Activated CD4-positive, alpha-beta T cell treated with anti-CD3 and anti-CD28 coated beads for 36 hours (primary cell): ENCODE data around the gene PPP3CA. TPM values are rescaled to one million over a fixed set of nuclear protein-coding genes. Genes with fewer than 3 reads are reported as not detected.

ENCODE experiments used
- ATAC-seq: fragments of 200-7000 bp; cut with Tn5 transposase; one replicate; pipeline ENCODE4 v1.10.0; 2021; ENCODE audit warnings: mild to moderate bottlenecking, moderate library complexity
- CTCF ChIA-PET: fragments of 350-600 bp; sonication (Branson Sonifier 250); formaldehyde crosslinking; loops from one replicate; lab custom pipeline; 2021; ENCODE audit warnings: antibody characterized with exemption; lab: Charles Lee
- POLR2A ChIA-PET: fragments of 350-600 bp; sonication (Branson Sonifier 250); formaldehyde crosslinking; loops from one replicate; lab custom pipeline; 2021; ENCODE audit warnings: antibody characterized with exemption, inconsistent platforms; lab: Charles Lee
- DNase-seq: peaks from one replicate; pipeline ENCODE4 v3.0.0-alpha.2; 2020
- H3K27ac Mint-ChIP-seq: one replicate; pipeline ENCODE4 v1.8.0; 2021; ENCODE audit warnings: mixed read lengths
- H3K27me3 Mint-ChIP-seq: one replicate; pipeline ENCODE4 v1.8.0; 2021; ENCODE audit warnings: mixed read lengths
- H3K36me3 Mint-ChIP-seq: one replicate; pipeline ENCODE4 v1.8.0; 2021; ENCODE audit warnings: low read depth, mixed read lengths
- H3K4me1 Mint-ChIP-seq: one replicate; pipeline ENCODE4 v1.8.0; 2021; ENCODE audit warnings: mixed read lengths
- H3K4me3 Mint-ChIP-seq: one replicate; pipeline ENCODE4 v1.8.0; 2021; ENCODE audit warnings: mild to moderate bottlenecking, moderate library complexity, mixed read lengths
- H3K9me3 Mint-ChIP-seq: one replicate; pipeline ENCODE4 v1.8.0; 2021; ENCODE audit warnings: low read depth, mixed read lengths
- intact Hi-C, 2 experiments: fragments of 100-400 bp; cut with DNase I in 1 of 2; cut with micrococcal nuclease in 1 of 2; formaldehyde crosslinking; loops; one replicate each; pipeline versions ENCODE4 v1.14.2 to v1.15.1; 2022 to 2024; cut with DNase I, micrococcal nuclease
- total RNA-seq, 2 experiments: library from RNA; stranded (reverse); gene quantifications; one replicate each; pipeline ENCODE4 v1.2.3, GENCODE V29; 2021

PPP3CA gene
- total RNA-seq, 2 experiments from 2014 or later, result 7.6 to 8.3 TPM

GRCh38 chr4:101286663-101287062, 60.7 kb downstream of the PPP3CA start:
- Mint-ChIP-seq H3K4me1 (peaks cover 51% of the 10 kb centered on the region), H3K4me3 (no peak overlapping the region), H3K9me3 (no peaks in the 10 kb centered on the region), H3K27ac (no peak overlapping the region), H3K36me3 (no peaks in the 10 kb centered on the region), H3K27me3 (no peaks in the 10 kb centered on the region)
- CTCF ChIA-PET, result interaction anchor here (1.3 kb wide), 1 partner anchor 9 kb away, joined by 3 read pairs; no protein-coding TSS in a partner anchor
- POLR2A ChIA-PET, result no interaction called here
- intact Hi-C loops, result no loop called here
- DNase-seq, result no peak
- no peak for ATAC-seq

- DNase-seq, result no peak
- Mint-ChIP-seq H3K9me3 (no peaks in the 10 kb centered on the region), H3K27ac (no peak overlapping the region), H3K4me3 (no peak overlapping the region), H3K36me3 (no peaks in the 10 kb centered on the region), H3K27me3 (no peaks in the 10 kb centered on the region), H3K4me1 (peaks cover 51% of the 10 kb centered on the region)
- no peak for ATAC-seq
- POLR2A ChIA-PET, result no interaction called here
- intact Hi-C loops, result no loop called here
- CTCF ChIA-PET, result no interaction called here
Observed at GRCh38 chr4:101285985-101286384, 61.3 kb downstream of the PPP3CA start.

GRCh38 chr4:101284546-101284945, 62.8 kb downstream of the PPP3CA start:
- ATAC-seq, result no peak
- H3K4me3 Mint-ChIP-seq, result no peak overlapping the region
- H3K36me3 Mint-ChIP-seq, result no peaks in the 10 kb centered on the region
- intact Hi-C loops, result no loop called here
- H3K27ac Mint-ChIP-seq, result no peak overlapping the region
- ChIA-PET CTCF (no interaction called here), POLR2A (no interaction called here)
- no peak for DNase-seq
- H3K4me1 Mint-ChIP-seq, result peaks cover 50% of the 10 kb centered on the region
- no peaks in the 10 kb centered on the region for H3K27me3 Mint-ChIP-seq
- H3K9me3 Mint-ChIP-seq, result no peaks in the 10 kb centered on the region

GRCh38 chr4:101283434-101283833, 63.9 kb downstream of the PPP3CA start:
- DNase-seq (no peak), ATAC-seq (no peak)
- Mint-ChIP-seq H3K27ac (no peak overlapping the region), H3K36me3 (no peaks in the 10 kb centered on the region), H3K27me3 (no peaks in the 10 kb centered on the region), H3K4me1 (peaks cover 50% of the 10 kb centered on the region), H3K9me3 (no peaks in the 10 kb centered on the region), H3K4me3 (no peak overlapping the region)
- ChIA-PET POLR2A (no interaction called here), CTCF (interaction anchor here (1.4 kb wide), 1 partner anchor 9 kb away, joined by 3 read pairs; no protein-coding TSS in a partner anchor)
- intact Hi-C loops, result loop anchor here in 1 of 2 experiments (1.0 kb wide), 1 partner anchor 47 kb away; no protein-coding TSS in a partner anchor

GRCh38 chr4:101282076-101282844, 65.1 kb downstream of the PPP3CA start:
- CTCF ChIA-PET, result interaction anchor here (0.5 to 0.6 kb wide), 2 partner anchors 300 to 1189 kb away, joined by 3 read pairs; no protein-coding TSS in a partner anchor
- POLR2A ChIA-PET, result no interaction called here

DNA sequence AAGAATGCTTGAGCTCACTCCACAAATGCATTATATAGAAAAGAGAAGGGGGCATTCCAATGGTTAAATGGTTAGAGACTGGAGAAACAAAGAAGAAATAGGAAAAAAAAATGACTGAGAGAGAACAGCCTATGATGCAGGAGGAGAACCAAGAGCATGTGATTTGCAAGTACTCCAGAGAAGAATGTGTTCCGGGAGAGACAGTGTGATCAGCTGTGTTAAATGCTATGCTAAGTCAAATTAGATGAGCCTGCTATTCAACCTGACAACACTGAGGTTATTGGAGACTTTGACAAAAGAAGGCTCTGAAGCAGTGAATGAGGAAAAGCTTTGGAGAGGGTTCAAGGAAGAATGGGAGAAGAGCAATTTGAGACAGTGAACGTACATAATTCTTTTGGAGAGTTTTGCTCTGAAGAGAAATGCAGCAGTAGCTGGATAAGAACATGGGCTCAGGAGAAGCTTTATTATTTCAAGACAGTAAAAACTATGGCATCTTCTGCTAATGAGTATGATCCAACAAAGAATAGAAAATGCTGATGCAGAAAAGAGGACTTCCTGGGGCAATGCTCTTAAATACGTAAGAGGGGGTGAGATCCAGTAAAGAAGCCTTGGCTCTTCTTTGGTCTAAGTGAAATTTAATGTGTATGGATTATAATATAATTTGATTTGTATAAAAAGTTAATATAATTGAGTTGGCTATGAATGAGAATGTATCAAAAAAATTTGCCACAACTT, 66.3 kb downstream of the PPP3CA start:
- Mint-ChIP-seq H3K4me3 (no peak overlapping the region), H3K27ac (no peak overlapping the region), H3K4me1 (peaks cover 44% of the 10 kb centered on the region), H3K27me3 (peaks cover 2% of the 10 kb centered on the region), H3K9me3 (no peaks in the 10 kb centered on the region), H3K36me3 (no peaks in the 10 kb centered on the region)
- no peak for ATAC-seq
- POLR2A ChIA-PET, result no interaction called here
- intact Hi-C loops, result no loop called here
- DNase-seq, result no peak
- CTCF ChIA-PET, result interaction anchor here (0.6 kb wide), 1 partner anchor 20 kb away, joined by 3 read pairs; no protein-coding TSS in a partner anchor

More at GRCh38 chr4:101282076-101282844, 65.1 kb downstream of the PPP3CA start:
- H3K27me3 Mint-ChIP-seq, result no peaks in the 10 kb centered on the region
- no peak overlapping the region for H3K4me3 Mint-ChIP-seq
- ATAC-seq (peak; percentile 82), DNase-seq (peak; percentile 68)
- H3K9me3 Mint-ChIP-seq, result no peaks in the 10 kb centered on the region
- no peak overlapping the region for H3K27ac Mint-ChIP-seq
- H3K4me1 Mint-ChIP-seq, result peaks cover 44% of the 10 kb centered on the region
- intact Hi-C loops, result no loop called here
- H3K36me3 Mint-ChIP-seq, result no peaks in the 10 kb centered on the region

GRCh38 chr4:101279377-101279871, 67.9 kb downstream of the PPP3CA start:
- H3K27me3 Mint-ChIP-seq, result peaks cover 2% of the 10 kb centered on the region
- ATAC-seq (peak; percentile 51), DNase-seq (peak; percentile 30)
- H3K4me1 Mint-ChIP-seq, result peaks cover 34% of the 10 kb centered on the region
- no peaks in the 10 kb centered on the region for H3K36me3 Mint-ChIP-seq
- ChIA-PET CTCF (interaction anchor here (1.1 kb wide), 1 partner anchor 1152 kb away, joined by 3 read pairs; no protein-coding TSS in a partner anchor), POLR2A (no interaction called here)
- no peak overlapping the region for H3K4me3 Mint-ChIP-seq
- H3K27ac Mint-ChIP-seq, result no peak overlapping the region
- intact Hi-C loops, result no loop called here
- no peaks in the 10 kb centered on the region for H3K9me3 Mint-ChIP-seq

DNA sequence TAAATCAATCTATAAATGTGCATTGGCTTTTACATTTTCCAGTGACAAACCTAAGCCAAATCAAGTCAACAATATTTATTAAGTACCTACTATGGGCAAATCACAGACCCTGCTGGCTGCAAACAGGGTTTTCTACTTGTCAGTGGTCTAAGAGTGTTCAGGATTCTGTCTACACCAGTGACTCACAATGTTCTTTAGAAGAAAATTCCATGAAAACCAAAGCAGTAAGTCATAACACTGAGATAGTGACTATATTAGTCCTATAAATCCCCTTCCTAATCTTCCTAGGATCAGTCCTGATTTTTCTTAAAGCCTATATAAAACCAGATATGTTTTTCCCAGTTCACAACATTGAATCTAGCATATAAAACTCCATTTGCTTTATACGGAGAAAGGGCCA, 69.7 kb downstream of the PPP3CA start:
- H3K36me3 Mint-ChIP-seq, result no peaks in the 10 kb centered on the region
- intact Hi-C loops, result no loop called here
- ChIA-PET CTCF (interaction anchor here (0.7 to 1.2 kb wide), 2 partner anchors 8 to 1551 kb away, joined by 3 read pairs; no protein-coding TSS in a partner anchor), POLR2A (no interaction called here)
- no peaks in the 10 kb centered on the region for H3K9me3 Mint-ChIP-seq
- H3K27me3 Mint-ChIP-seq, result peaks cover 2% of the 10 kb centered on the region
- H3K4me1 Mint-ChIP-seq, result peaks cover 22% of the 10 kb centered on the region
- no peak overlapping the region for H3K4me3 Mint-ChIP-seq
- no peak for DNase-seq
- no peak overlapping the region for H3K27ac Mint-ChIP-seq
- ATAC-seq, result no peak

DNA sequence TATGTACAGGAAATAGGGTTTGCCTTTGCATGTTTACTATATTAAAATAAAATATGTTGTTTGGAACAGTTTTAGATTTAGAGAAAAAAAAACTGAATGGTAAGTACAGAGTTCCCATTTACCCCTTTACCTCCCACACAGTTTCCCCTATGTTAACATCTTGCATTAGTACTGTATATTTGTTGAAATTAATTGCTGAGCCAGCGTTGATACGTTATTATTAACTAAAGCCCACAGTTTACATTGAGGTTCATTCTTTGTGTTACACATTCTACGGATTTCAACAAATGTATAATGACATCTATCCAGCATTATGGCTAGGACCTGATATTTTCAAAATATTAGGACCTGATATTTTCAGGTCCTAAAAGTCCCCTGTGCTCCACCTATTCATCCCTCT, 70.7 kb downstream of the PPP3CA start:
- peaks cover 12% of the 10 kb centered on the region for H3K4me1 Mint-ChIP-seq
- no peaks in the 10 kb centered on the region for H3K9me3 Mint-ChIP-seq
- no peak for ATAC-seq
- no peak overlapping the region for H3K27ac Mint-ChIP-seq
- intact Hi-C loops, result no loop called here
- DNase-seq, result no peak
- ChIA-PET CTCF (no interaction called here), POLR2A (no interaction called here)
- H3K27me3 Mint-ChIP-seq, result peaks cover 2% of the 10 kb centered on the region
- H3K36me3 Mint-ChIP-seq, result no peaks in the 10 kb centered on the region
- H3K4me3 Mint-ChIP-seq, result no peak overlapping the region

- Mint-ChIP-seq H3K36me3 (no peaks in the 10 kb centered on the region), H3K27me3 (peaks cover 2% of the 10 kb centered on the region), H3K4me1 (peaks cover 12% of the 10 kb centered on the region), H3K4me3 (no peak overlapping the region), H3K27ac (no peak overlapping the region), H3K9me3 (no peaks in the 10 kb centered on the region)
- POLR2A ChIA-PET, result interaction anchor here (0.6 to 0.7 kb wide), 2 partner anchors 767 to 1106 kb away, joined by 3 read pairs; no protein-coding TSS in a partner anchor
- ATAC-seq (no peak), DNase-seq (no peak)
- intact Hi-C loops, result no loop called here
- CTCF ChIA-PET, result interaction anchor here (0.6 to 0.8 kb wide), 2 partner anchors 168 to 261 kb away, joined by 3 to 4 read pairs; no protein-coding TSS in a partner anchor
Observed at GRCh38 chr4:101274888-101275752, 72.2 kb downstream of the PPP3CA start.

- H3K27me3 Mint-ChIP-seq, result no peaks in the 10 kb centered on the region
- no peak for ATAC-seq
- H3K4me3 Mint-ChIP-seq, result no peak overlapping the region
- ChIA-PET POLR2A (no interaction called here), CTCF (no interaction called here)
- peaks cover 2% of the 10 kb centered on the region for H3K4me1 Mint-ChIP-seq
- no peaks in the 10 kb centered on the region for H3K9me3 Mint-ChIP-seq
- no peaks in the 10 kb centered on the region for H3K36me3 Mint-ChIP-seq
- intact Hi-C loops, result no loop called here
- DNase-seq, result no peak
- no peak overlapping the region for H3K27ac Mint-ChIP-seq
Observed at GRCh38 chr4:101271516-101271915, 75.8 kb downstream of the PPP3CA start.
